SIG-M5 (cell line): Measurements from ENCODE around the gene NEK1.

ENCODE experiments used
- DNase-seq: peaks from one replicate; lab custom pipeline; 2025; lab: John Stamatoyannopoulos, UW

NEK1 gene, protein sequence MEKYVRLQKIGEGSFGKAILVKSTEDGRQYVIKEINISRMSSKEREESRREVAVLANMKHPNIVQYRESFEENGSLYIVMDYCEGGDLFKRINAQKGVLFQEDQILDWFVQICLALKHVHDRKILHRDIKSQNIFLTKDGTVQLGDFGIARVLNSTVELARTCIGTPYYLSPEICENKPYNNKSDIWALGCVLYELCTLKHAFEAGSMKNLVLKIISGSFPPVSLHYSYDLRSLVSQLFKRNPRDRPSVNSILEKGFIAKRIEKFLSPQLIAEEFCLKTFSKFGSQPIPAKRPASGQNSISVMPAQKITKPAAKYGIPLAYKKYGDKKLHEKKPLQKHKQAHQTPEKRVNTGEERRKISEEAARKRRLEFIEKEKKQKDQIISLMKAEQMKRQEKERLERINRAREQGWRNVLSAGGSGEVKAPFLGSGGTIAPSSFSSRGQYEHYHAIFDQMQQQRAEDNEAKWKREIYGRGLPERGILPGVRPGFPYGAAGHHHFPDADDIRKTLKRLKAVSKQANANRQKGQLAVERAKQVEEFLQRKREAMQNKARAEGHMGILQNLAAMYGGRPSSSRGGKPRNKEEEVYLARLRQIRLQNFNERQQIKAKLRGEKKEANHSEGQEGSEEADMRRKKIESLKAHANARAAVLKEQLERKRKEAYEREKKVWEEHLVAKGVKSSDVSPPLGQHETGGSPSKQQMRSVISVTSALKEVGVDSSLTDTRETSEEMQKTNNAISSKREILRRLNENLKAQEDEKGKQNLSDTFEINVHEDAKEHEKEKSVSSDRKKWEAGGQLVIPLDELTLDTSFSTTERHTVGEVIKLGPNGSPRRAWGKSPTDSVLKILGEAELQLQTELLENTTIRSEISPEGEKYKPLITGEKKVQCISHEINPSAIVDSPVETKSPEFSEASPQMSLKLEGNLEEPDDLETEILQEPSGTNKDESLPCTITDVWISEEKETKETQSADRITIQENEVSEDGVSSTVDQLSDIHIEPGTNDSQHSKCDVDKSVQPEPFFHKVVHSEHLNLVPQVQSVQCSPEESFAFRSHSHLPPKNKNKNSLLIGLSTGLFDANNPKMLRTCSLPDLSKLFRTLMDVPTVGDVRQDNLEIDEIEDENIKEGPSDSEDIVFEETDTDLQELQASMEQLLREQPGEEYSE (N-terminal part only)

DNA sequence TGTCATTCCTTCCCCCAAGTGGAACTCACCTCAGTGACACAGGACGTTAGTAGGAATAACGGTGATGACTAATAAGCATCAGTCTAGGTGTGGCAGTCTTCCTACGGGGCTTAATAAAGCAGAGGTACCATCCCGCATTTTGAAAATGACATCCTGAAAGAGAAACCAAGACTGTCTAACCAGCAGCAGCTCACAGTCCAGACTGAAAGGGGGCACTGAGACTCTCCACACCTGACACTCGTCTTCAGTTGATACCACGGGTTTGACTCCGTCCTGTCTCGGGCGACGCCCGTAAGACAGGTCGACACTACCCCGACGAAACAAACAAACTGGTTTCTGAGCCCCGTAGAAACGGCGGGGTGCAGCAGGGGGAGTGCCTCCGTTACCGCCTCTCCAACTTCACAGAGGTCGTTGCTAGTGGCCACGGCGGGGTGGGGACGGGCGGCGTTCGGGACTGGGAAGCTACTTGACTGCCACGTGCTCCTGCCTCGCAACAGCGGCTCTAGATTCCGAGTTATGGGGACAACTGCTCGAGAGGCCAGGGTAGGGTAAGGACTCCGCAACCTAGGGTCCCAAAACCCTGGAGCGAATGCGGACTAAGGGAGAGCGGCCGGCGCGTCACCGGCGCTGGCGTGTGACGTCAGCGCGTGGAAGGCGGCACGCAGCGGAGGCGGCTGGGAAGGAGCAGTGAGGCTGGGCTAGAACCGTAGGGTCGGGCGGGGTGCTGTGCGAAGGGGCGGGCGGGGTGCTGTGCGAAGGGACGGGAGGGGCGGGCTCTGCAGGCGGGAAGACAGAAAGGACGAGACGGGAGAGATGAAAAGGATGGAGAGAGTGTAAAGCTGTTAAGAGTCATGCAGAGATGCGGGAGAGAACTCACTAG is at the start of gene NEK1:
Gene NEK1 (minus strand): TSS at position 593 of the 880 bp plus-strand sequence. CDS start 9,953 bp downstream, outside the sequence.
- peak; percentile 37 for DNase-seq

DNA sequence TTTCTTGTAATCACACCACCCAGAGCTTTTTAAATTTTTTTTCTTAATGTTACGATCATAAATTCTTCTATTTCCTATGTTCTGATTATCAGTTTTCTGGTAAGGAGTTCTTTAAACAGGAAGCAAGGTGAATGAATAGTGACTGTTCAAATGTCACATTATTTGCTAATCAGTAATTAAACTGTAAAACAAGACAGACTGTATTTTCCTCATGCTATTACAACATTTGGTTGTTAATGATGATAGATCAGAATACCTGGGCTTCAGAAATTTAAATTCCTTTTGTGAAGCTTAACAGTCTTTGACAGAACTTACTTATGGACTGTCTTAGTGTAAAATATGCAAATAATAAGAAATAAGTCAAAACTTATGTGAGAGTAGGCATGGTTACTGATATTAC is 49.4 kb upstream of the NEK1 start:
- DNase-seq, result no peak

DNA sequence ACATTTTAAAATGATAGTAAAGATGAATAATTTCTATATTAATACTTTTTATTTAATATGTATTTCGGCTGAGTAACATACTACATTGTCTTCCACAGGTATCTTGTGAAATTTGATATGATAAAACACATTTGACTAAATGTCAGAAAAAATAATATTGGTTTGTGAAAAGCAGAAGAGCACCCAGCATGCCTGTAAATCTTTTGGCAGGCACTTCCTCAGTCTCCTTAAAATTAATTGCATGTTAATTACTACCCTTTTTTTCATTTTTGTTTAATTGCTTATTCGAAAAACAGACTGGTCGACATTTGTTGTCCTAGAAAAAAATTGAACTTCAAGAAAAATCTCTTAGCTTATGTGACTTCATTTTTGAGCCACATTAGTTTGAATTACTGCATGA is 48.5 kb upstream of the NEK1 start:
- no peak for DNase-seq

DNA sequence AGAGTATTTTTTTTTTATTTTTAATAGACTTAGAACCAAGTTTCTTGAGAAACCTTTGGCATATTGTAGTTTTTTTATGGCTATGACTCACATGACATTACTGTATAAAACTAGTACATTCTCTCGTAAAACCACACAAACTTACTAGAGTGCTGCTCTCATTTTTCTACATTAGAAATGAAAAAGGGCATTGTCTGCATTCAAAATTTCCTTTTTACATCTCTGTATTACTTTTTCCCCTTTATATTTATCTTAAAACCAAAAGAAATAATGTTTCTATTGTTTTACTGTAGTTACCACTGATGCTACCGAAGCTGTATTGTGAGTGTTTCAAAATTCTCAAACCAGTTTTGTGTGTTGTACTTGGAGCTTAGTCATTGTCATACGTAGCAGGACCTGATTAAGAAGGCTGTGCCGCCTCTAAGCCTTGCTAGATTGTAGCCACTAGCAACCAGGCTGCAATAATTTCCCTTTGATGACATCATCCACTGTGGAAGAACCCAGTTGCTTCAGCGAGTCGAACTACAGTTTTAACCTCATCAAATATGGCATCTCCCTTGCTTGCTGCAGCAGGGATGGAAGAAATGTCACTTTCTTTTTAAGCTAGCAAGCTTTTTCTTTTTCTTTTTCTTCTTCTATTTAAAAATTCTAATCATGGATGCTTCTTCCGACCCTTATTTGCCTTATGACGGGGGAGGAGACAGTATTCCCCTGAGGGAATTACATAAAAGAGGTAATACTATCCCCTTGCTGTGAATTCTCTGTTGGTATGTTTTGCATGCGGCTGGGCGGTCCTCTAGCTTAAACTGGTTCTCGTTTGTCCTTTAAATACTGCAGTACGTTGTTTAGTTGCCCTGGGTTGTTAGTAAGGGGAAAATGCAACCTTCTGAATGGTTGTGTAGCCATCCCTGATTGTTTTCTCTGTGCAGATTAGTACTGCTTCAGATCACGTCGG is 47.6 kb upstream of the NEK1 start:
- peak; percentile 26 for DNase-seq

DNA sequence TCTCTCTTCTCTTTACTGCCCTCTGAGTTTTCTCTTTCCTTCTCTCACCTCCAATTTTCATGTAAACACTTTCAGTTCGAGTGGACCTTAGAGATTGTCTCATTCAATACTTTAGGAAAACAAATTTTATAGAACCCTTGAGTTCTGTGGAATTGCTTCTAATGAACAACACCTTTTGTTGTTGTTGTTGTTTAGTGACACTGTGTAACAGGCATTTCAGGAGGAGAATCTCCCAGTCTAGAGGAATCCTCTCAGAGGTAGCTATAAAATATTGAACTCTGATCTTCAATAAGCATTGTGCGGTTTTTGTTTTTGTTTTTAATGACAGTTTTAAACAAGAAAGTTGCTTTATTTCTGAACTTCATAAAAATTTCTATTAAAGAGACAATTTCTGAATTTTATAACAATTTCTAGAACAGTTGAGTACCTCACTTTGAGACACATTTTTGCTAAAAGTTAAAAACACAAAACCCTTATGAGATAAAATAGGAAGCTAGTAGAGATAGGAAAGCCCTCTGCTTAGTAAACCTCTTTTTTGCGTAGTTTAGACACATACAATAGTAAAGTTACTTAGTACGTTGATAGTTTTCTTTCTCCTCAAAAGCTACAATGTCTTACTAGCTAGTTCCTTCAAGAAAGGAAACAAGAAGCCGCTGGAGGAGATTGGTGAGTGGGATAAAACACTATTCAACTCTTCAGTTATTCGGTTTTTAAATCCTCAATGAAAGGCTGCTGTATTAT is 46.8 kb upstream of the NEK1 start:
- DNase-seq, result no peak

DNA sequence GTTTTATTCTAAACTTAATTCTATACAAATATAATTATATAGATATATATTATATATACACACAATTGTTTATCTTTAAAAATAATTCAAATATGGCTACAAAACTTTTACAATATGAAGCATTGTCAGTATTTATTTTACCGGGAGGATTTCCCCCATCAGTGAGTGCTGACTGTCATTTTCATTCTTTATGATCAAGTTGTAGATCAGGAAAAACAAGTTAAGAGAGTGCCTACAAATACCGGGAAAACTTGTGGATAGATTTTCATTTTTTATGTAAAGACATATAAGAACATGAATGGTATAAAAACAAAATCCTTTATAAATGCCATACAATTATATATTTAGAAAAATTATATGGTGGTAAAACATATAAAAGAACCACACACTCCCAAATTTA is 45.8 kb upstream of the NEK1 start:
- no peak for DNase-seq

DNA sequence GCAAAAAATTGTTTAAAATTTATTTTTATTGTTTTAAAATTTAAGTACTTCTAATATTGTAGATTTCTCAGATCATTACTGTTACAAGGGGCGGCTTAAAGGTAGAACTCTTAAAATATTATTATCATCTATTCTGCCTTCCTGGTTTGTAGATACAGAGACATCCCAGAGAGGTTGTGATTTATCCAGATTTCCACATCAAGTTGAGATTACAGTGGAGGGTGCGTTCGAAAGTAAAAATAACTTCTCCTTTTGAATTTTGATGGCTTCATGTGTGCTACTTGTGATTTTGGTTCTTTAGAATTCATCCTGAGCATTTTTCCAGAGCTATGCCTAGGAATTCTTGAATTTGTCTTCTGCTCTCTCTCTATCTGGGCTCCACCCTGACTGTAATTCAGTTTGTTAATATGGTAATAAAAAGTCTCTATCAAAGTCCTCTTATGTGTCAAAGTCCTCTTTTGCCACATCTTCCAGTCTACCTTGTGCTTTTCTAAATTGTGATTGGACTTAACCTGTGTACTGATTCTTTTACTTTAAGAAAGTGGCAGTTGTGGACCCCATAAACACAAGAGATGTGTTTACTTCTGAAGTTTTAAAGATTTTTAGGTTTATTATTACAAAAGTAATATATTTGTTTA is 45.2 kb upstream of the NEK1 start:
- DNase-seq, result no peak

DNA sequence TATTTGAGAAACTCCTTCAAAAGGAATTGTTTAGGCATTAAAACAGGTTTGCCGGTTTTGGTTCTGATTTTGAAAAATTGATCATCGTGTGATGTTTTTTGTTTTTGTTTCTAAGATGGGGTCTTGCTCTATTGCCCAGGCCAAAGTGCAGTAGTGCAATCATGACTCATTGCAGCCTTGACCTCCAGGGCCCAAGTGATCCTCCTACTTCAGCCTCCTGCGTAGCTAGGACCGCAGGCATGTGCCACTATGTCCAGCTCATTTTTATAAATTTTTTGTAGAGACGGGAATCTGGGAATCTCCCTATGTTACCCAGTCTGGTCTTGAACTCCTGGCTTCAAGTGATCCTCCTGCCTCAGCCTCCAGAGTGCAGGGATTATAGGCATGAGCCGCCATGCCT is 43.0 kb upstream of the NEK1 start:
- DNase-seq, result no peak

DNA sequence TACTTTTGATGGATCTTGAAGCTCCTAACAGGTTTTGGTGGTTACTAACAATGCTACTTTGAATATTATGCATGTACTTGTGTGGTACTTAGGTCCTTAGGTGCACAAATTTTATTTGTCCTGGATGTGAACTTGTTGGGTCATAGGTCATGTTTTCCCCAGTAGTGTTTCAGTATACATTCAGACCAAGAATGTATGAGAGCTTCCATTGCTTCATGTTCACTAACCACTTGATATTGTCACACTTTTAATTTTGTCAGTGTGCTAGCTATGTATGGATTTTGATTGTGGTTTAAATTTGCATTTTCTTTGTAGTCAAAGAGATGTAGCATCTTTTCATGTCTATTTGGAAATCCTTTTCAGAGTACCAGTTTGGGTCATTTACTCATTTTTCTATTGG is 40.2 kb upstream of the NEK1 start:
- no peak for DNase-seq

DNA sequence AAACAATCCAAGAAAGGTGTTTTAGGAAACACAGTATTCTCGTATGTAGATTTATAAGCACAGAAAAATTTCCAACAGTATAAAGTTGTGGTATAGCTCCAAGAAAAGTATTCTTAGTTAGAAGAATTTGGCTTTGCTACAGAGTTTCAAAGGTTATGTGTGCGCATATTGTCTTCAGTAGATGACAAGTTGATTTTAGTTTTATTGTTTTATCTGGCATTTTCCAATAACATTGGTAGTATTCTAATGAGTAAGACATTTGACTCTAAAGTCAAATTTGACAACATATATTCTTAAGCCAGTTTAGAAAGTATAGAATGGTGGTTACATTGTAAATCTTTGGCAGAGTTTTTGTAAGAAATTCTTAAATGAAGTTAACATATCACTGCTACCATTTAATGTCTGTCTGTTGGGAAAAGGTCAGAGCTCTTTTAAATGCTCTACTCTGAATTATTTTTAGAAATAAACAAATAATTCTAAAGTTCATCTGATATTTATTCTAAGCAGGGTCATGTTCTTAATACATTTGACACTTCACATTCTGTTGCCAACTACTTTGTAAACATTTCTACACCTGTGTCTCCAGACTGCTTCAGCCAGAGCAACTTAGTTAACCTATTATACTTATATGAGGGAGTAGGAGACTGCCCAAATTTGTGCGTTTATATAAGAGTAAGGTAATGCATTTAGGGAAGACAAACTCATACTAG is 38.0 kb upstream of the NEK1 start:
- DNase-seq, result no peak

DNA sequence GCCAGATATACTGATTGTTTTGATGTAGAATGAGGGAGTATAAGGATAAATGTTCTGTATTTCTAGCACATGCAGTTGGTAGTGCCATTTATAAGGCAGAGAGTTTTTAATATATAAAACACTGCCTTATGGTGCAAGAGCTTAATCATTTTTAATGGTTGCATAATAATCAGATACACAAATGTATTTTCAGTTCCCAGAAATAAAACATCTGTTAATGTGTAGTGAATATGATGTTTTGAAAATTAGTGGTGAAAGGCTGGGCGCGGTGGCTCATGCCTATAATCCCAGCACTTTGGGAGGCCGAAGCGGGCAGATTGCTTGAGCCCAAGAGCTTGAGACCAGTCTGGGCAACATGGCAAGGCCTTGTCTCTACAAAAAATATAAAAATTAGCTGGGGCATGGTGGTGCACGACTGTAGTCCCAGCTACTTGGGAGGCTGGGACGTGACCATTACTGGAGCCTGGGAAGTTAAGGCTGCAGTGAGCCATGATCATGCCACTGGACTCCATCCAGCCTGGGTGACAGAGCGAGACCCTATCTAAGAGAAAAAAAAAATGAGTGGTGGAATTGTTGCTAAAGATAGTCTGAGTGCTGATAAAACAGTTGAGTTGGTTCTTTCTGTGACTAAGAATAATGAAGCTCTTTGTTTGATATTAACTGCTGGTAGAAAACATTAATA is 37.3 kb upstream of the NEK1 start:
- no peak for DNase-seq

DNA sequence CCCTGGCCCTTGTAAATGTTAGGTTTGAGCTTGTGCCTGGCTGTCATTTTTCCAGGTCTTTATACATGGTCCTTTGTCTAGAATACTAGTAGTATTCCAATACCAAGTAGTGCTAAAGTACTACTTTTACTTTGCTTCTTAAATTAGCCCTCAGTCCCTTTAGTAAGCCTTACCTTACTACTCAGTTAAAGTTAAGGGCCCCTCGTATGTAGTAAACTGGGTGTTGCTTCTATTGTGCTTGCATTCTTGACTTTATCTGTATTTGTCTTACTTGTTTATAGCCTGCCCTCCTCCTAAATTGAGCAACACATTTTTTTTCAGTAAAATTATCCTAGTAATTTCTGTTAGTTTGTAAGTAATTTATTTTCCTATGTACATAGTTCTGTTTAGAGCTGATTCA is 33.2 kb upstream of the NEK1 start:
- no peak for DNase-seq

DNA sequence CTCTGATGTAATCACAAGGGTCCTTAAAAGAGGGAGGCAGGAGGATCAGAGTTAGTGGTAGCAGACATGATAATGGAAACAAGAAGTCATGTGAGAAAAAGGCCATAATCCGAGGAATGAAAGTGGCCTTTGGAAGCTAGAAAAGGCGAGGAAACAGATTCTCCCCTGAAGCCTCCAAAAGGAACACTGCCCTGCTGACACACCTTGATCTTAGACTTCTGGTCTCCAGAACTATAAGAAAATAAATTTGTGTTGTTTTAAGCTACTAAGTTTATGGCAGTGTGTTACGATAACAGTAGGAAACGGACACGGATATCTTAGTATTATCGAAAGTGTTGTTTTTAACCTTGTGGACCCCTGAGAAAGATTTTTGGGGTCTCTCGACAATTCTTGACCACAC is 32.4 kb upstream of the NEK1 start:
- DNase-seq, result no peak

DNA sequence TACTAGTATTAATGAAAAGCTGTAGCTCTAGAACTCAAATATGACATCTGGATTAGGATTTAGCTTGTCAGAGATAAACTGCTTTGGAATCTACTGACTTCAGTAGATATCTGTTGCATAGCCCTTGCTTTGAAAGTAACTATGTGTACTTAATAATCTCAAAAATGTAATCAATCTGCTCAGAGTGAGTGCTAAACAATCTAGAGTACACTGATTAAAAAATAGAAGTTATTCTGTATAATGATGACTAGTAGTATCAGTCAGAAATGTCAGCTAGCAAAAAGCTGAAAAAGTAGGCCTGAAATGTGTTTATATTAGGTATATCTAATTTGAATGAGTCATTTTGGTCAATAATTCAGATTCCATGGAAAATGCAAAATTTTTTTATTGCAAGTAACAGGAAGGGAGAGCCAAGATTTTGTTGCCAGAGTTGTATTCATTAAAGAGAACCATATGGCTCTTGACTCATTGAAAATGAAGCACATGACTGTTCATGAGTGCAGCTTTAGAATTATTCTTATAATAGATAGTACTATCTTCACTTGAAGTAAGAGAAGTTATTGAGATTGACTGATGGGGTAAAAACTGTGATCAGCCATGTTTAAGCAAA is 28.0 kb upstream of the NEK1 start:
- DNase-seq, result no peak

DNA sequence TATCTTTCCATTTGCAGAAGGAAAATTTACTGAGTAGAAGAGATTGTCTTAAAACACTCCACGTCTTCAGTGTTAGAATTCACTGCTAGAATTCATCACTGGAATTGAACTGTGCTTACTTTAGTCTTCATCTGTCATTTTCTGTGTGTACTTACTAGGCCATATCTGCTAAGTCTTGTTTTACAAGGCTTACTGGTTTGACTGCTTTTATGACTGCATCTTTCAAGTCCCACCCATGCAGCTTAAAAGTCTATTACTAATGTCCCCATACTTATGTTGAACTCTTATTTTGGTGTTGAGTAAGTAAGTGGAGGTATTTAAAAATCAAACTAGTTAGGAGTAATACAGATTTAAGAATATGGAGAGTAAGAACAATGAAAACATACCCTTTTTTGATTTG is 22.6 kb upstream of the NEK1 start:
- no peak for DNase-seq

DNA sequence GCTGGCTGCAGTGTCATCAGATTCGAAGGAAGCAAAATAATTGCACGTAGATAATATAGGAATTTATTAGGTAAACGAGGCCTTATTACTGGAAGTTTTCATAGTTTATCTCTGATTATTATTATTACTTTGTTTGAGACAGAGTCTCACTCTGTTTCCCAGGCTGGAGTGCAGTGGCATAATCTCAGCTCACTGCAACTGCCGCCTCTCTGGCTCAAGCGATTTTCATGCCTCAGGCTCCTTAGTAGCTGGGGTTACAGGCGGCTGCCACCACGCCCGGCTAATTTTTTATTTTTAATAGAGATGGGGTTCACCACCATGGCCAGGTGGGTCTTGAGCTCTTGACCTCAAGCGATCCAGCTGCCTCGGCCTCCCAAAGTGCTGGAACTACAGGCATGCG is 20.5 kb upstream of the NEK1 start:
- DNase-seq, result no peak

DNA sequence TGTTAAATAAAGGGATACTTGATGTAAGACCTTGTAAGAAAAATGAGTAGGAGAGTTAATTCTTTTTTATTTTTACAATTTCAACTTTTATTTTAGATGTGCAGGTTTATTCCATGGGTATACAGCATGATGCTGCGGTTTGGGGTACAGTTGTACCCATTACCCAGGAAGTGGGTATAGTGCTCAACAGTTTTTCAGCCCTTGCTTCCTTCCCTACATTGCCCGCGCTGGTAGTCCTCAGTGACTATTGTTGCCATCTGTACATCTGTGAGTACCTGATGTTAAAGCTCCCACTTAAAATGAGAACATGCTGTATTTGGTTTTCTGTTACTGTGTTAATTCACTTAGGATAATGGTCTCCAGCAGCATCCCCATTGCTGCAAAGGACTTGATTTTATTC is 17.7 kb upstream of the NEK1 start:
- no peak for DNase-seq

DNA sequence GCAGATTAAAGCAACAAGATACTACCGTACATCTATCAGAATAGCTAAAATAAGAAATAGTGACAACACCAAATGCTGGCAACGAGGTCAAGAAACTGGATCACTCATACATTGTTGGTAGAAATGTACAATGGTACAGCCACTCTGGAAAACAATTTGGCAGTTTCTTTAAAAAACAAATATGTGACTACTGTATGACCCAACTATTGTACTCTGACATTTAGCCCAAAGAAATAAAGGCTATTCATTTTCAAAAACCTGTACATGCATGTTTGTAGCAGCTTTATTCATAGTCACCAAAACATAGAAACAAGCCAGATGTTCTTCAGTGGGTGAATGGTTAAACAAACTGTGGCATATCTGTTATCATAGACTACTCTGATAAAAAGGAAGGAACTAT is 16.2 kb upstream of the NEK1 start:
- DNase-seq, result no peak
